NOMO-1 (cell line): ENCODE measurements around the gene CPLANE1.
A peak's percentile ranks its signal among the peaks of the same experiment; 100 is the strongest.
"Not testable (repeated sequence)": the region's sequence is repeated elsewhere in the genome, so short reads cannot be mapped to it uniquely, and the experiment has no call there.

Source experiments
- DNase-seq, 2 experiments: peaks; one replicate each; lab custom pipeline; 2025; ENCODE audit not compliant: unreplicated experiment in 2 of 2; lab: John Stamatoyannopoulos, UW

Gene CPLANE1

GRCh38 chr5:37133939-37134338 is 115.2 kb downstream of the CPLANE1 start:
- DNase-seq, result no peak

GRCh38 chr5:37132646-37133045 is 116.5 kb downstream of the CPLANE1 start:
- no peak for DNase-seq

GRCh38 chr5:37121465-37121864 is 127.7 kb downstream of the CPLANE1 start:
- DNase-seq, result peak; percentile 35 to 81

GRCh38 chr5:37121027-37121426 is 128.1 kb downstream of the CPLANE1 start:
- DNase-seq, result peak; percentile 75 to 88

- no peak for DNase-seq
Measured at GRCh38 chr5:37120270-37120669, 128.9 kb downstream of the CPLANE1 start.

GRCh38 chr5:37116359-37116758 is 132.8 kb downstream of the CPLANE1 start:
- no peak for DNase-seq

GRCh38 chr5:37112383-37112991 is 136.7 kb downstream of the CPLANE1 start:
- DNase-seq, result peak in 1 of 2 experiments; percentile 21

GRCh38 chr5:37111426-37112382 is 137.5 kb downstream of the CPLANE1 start:
- DNase-seq, result peak; percentile 79 to 95

- no peak for DNase-seq
Measured at GRCh38 chr5:37110135-37110534, 139.0 kb downstream of the CPLANE1 start.

GRCh38 chr5:37109338-37109737 is 139.8 kb downstream of the CPLANE1 start:
- DNase-seq, result no peak

- DNase-seq, result no peak
Measured at GRCh38 chr5:37103302-37103701, 145.9 kb downstream of the CPLANE1 start.

GRCh38 chr5:37099267-37099666 is 149.9 kb downstream of the CPLANE1 start:
- not testable (repeated sequence) for DNase-seq

GRCh38 chr5:37093795-37094194 is 155.4 kb downstream of the CPLANE1 start:
- not testable (repeated sequence) for DNase-seq

- DNase-seq, result no peak
Measured at GRCh38 chr5:37090781-37091180, 158.4 kb downstream of the CPLANE1 start.

GRCh38 chr5:37090123-37090726 is 159.0 kb downstream of the CPLANE1 start:
- DNase-seq, result no peak

GRCh38 chr5:37088009-37088408 is 161.2 kb downstream of the CPLANE1 start:
- DNase-seq, result no peak

- peak; percentile 72 to 92 for DNase-seq
Measured at GRCh38 chr5:37086466-37087173, 162.6 kb downstream of the CPLANE1 start.

- not testable (repeated sequence) for DNase-seq
Measured at GRCh38 chr5:37086026-37086425, 163.2 kb downstream of the CPLANE1 start.

- DNase-seq, result not testable (repeated sequence)
Measured at GRCh38 chr5:37082977-37083376, 166.2 kb downstream of the CPLANE1 start.

- no peak for DNase-seq
Measured at GRCh38 chr5:37080697-37081096, 168.5 kb downstream of the CPLANE1 start.

- no peak for DNase-seq
Measured at GRCh38 chr5:37077146-37077545, 172.0 kb downstream of the CPLANE1 start.
